Effector CD4-positive, alpha-beta T cell (primary cell): ENCODE measurements around the gene TMPRSS4.

Experiments
- DNase-seq: peaks from one replicate; pipeline ENCODE4 v3.0.0-alpha.2; 2020

Gene TMPRSS4

GRCh38 chr11:118138839-118139420 is 62.1 kb downstream of the TMPRSS4 start:
- DNase-seq: no peak

GRCh38 chr11:118139578-118139977 is 62.7 kb downstream of the TMPRSS4 start:
- no peak for DNase-seq

GRCh38 chr11:118142081-118142480 is 65.2 kb downstream of the TMPRSS4 start:
- no peak for DNase-seq

- DNase-seq: no peak
Measured at GRCh38 chr11:118142809-118143208, 65.9 kb downstream of the TMPRSS4 start.

- DNase-seq: no peak
Measured at GRCh38 chr11:118143661-118144185, 66.8 kb downstream of the TMPRSS4 start.

GRCh38 chr11:118144301-118145268 is 67.7 kb downstream of the TMPRSS4 start:
- DNase-seq: no peak

- peak; percentile 82 for DNase-seq
Measured at GRCh38 chr11:118145285-118146227, 68.7 kb downstream of the TMPRSS4 start.

- DNase-seq: no peak
Measured at GRCh38 chr11:118146554-118146953, 69.7 kb downstream of the TMPRSS4 start.

- no peak for DNase-seq
Measured at GRCh38 chr11:118147502-118147901, 70.6 kb downstream of the TMPRSS4 start.

- DNase-seq: no peak
Measured at GRCh38 chr11:118148240-118148639, 71.4 kb downstream of the TMPRSS4 start.

- no peak for DNase-seq
Measured at GRCh38 chr11:118148856-118149255, 72.0 kb downstream of the TMPRSS4 start.

- no peak for DNase-seq
Measured at GRCh38 chr11:118149493-118149892, 72.6 kb downstream of the TMPRSS4 start.

GRCh38 chr11:118151431-118151830 is 74.6 kb downstream of the TMPRSS4 start:
- no peak for DNase-seq

GRCh38 chr11:118152020-118152551 is 75.2 kb downstream of the TMPRSS4 start:
- DNase-seq: no peak

GRCh38 chr11:118152552-118153471 is 75.9 kb downstream of the TMPRSS4 start, which contains the start of gene SCN4B:
TSS of gene SCN4B (minus strand) at chr11:118152823. CDS start at chr11:118152673, 150 bp downstream.
- no peak for DNase-seq

GRCh38 chr11:118153516-118153915 is 76.6 kb downstream of the TMPRSS4 start:
- DNase-seq: no peak

GRCh38 chr11:118153976-118154375 is 77.1 kb downstream of the TMPRSS4 start:
- DNase-seq: no peak

- no peak for DNase-seq
Measured at GRCh38 chr11:118154641-118155040, 77.8 kb downstream of the TMPRSS4 start.

- no peak for DNase-seq
Measured at GRCh38 chr11:118155776-118156530, 79.1 kb downstream of the TMPRSS4 start.

GRCh38 chr11:118156531-118157185 is 79.8 kb downstream of the TMPRSS4 start:
- DNase-seq: no peak
